Gastroesophageal sphincter (tissue), 2 donors: ENCODE data around the gene GGN.

Experiments
- EP300 ChIP-seq: sonication (generic); formaldehyde crosslinking; IDR thresholded peaks from one replicate; pipeline ENCODE4 v1.6.1; 2017; ENCODE audit warnings: antibody characterized with exemption, mild to moderate bottlenecking
- POLR2A ChIP-seq, 2 donors: fragments of 450-650 bp; IDR thresholded peaks; one replicate each; pipeline ENCODE4 v1.6.1; 2017; ENCODE audit warnings: antibody characterized with exemption in 2 of 2, mild to moderate bottlenecking in 2 of 2, moderate library complexity in 1 of 2
- POLR2AphosphoS5 ChIP-seq: sonication (generic); formaldehyde crosslinking; IDR thresholded peaks from one replicate; pipeline ENCODE4 v1.6.1; 2017; ENCODE audit warnings: antibody characterized with exemption

DNA sequence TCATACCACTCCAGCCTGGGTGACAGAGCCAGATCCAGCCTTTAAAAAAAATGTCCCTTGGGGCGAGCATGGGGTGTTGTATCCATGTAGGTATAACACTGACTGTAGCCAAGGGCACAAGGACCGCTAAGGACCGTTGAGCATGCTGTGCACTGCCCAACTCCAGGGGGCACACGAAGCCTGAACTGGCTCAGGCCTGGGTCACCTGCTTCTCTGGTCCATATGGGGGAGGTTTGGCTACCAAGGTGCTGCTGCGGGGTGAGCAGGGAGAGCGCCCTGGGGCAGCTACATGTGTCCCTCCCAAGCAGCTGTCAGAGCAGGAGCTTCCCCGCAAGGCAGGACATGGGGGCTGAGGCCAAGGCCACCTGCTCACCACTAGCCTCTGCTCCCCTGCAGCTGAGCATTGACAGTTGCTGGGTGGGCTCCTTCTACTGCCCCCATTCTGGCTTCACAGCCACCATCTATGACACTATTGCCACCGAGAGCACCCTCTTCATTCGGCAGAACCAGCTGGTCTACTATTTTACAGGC lies 35.9 kb downstream of the GGN start:
- TF ChIP-seq POLR2A (IDR thresholded peaks at IDR 0.05), result no peak
- TF ChIP-seq POLR2AphosphoS5, result no peak
- no peak for TF ChIP-seq EP300
